GM18867 (cell line): ENCODE data around the gene KRTAP6-2.

Experiments used
- ATAC-seq: cut with Tn5 transposase; IDR thresholded peaks from one replicate; pipeline ENCODE4 v1.9.1; 2021; ENCODE audit warnings: mild to moderate bottlenecking, moderate library complexity; ENCODE audit not compliant: unreplicated experiment

Gene KRTAP6-2

GRCh38 chr21:30577766-30578165 lies 20.9 kb downstream of the KRTAP6-2 start:
- ATAC-seq: no peak

GRCh38 chr21:30567617-30568016 lies 31.1 kb downstream of the KRTAP6-2 start:
- ATAC-seq: no peak

DNA sequence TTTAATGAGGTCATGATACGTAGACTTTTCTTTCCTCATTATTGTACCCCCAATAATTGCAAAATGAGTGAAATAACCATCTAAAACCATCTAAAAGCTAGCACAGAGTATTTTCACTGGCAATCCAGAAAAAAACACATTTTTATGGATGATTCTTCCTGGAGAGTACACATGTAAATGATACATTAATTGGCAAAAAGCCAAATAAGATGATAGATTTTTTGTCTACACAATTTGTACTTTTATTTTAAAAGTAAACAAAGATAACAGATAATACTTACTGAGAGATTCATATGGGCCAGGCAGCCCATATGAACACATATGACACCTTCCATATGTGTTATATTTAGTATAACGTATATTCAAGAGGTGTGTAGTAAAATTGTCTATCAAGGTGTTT lies 35.1 kb downstream of the KRTAP6-2 start:
- ATAC-seq: no peak

DNA sequence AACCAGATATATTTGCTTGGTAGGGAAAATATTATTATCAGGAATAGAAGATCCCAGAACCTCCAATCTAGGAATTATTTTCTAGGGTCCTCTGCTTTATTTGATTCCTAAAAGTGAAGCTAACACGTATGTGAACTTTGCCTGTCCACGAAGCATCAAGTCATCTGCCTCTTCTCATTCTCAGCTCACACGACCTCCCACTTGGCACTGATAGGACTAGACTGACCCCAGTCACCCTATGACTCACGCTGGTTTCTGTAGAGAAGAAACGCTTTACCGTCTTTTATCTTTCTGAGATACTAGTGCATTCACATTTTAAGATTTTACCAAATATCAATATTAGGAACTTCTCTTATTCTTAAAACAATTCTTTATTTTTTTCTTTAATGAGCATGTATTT lies 35.6 kb downstream of the KRTAP6-2 start:
- no peak for ATAC-seq

- no peak for ATAC-seq
These were observed 36.7 kb downstream of the KRTAP6-2 start for GRCh38 chr21:30561957-30562356.

DNA sequence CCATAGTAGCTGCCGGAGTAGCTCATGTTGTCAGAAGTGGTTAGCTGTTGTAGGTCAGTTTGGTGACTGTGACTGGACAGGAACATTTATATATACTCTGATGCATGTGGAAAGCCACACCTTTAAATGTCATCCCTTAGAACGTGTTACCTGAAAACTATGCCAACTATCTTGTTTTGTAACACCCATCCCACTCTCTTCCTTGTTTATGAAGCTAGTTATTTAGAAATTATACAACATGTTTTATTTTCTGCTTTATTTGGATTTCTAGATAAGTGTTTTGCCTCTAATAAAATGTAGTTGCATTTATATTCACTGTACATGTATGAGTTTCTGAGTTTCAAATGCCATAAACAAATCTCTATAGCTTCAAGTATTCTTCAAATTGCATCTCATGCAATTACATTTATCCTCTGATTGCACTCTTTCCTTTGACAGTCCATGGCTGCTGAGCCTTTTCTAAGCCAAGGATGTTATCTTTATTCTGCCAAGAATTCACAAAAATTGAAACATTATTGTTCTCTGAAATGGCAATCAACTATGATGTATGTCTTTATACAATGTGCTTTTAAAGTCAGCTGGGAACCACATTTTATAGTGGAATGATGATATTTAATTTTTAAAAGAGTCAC lies 37.3 kb downstream of the KRTAP6-2 start, which contains the start of gene KRTAP19-7:
TSS of gene KRTAP19-7 (minus strand) at position 51 of the 632 bp plus-strand sequence. CDS start at position 26, 25 bp downstream.
- no peak for ATAC-seq

DNA sequence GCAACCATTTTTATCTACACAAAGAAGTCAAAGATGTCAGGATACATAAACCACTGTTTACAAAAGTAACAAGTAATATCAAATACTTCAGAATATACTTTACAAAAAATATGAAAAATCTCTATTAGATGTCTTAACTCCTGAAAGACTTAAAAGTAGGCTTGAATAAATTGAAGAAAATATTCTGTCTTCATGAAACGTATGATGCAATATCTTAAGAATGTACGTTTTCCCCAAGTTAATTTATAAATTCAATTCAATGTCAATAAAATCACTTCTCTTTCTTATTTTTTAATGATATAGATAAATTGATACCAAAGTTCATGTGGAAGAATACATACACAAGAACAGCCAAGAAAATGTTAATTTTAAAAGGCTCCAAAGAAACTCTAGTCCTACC lies 43.6 kb downstream of the KRTAP6-2 start:
- ATAC-seq: no peak

DNA sequence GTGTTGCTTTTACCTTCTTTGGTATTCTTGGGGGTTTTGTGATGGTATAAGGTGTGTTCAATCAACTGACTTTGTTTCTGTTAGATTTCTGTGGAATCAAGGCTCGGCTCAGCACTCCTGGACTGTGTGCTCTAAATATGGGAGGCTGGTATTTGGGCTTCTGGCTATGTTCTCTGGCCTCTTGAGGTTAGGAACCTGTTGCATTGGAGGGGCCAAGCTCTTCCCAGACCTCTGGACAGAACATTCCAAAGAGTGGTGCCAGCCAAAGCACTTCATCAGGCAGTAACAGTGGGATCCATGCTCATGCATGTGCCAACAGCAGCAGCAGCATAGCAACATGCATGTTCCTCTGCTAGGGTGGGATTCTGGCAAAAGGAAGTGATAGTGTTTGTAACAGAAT lies 45.9 kb downstream of the KRTAP6-2 start:
- no peak for ATAC-seq
